Psoas muscle (tissue), 8 donors: Measurements from ENCODE around the gene OLFM2. TPM values are rescaled to one million over a fixed set of nuclear protein-coding genes. Genes with fewer than 3 reads are reported as not detected.

Experiments
- ATAC-seq, 4 donors: fragments of 200-7000 bp; cut with Tn5 transposase; one replicate each; pipeline ENCODE4 v1.9.1; 2020; ENCODE audit warnings: moderate library complexity in 3 of 4, mild to moderate bottlenecking in 2 of 4
- DNase-seq, 2 donors: peaks; one replicate each; pipeline ENCODE4 v3.0.0-alpha.2; 2020
- H3K27ac ChIP-seq: fragments of 200-600 bp; one replicate; pipeline ENCODE4 v1.8.0; 2022
- H3K27me3 ChIP-seq, 3 donors: fragments of 200-600 bp in 1 of 3; one replicate each; pipeline versions ENCODE4 v1.6.1 to v1.8.0; 2013 to 2022; ENCODE audit warnings: low read length in 2 of 3, mild to moderate bottlenecking in 2 of 3, moderate library complexity in 1 of 3; ENCODE audit not compliant: insufficient read depth in 3 of 3
- H3K36me3 ChIP-seq, 2 donors: fragments of 200-600 bp in 1 of 2; one replicate each; pipeline versions ENCODE4 v1.6.1 to v1.8.0; 2013 to 2022; ENCODE audit warnings: low read depth in 1 of 2, mild to moderate bottlenecking in 1 of 2, moderate library complexity in 1 of 2; ENCODE audit not compliant: insufficient read depth in 1 of 2
- H3K4me1 ChIP-seq: fragments of 200-600 bp; one replicate; pipeline ENCODE4 v1.8.0; 2022
- H3K4me3 ChIP-seq: fragments of 200-600 bp; one replicate; pipeline ENCODE4 v1.8.0; 2022; ENCODE audit warnings: mild to moderate bottlenecking
- H3K9me3 ChIP-seq: fragments of 200-600 bp; one replicate; pipeline ENCODE4 v1.8.0; 2022
- CTCF ChIP-seq: fragments of 200-600 bp; IDR thresholded peaks from one replicate; pipeline ENCODE4 v1.8.0; 2022; ENCODE audit warnings: antibody characterized with exemption
- WGBS, 3 donors: extraction: QIAGEN DNeasy Blood & Tissue Kit; methylation state at CpG; one replicate each; pipeline versions ENCODE4 v1.1.6 to v1.1.7; 2013; 5-methylcytosine and 5-hydroxymethylcytosine counted together
- intact Hi-C, 2 donors: fragments of 100-400 bp; cut with DNase I; formaldehyde crosslinking; loops; one replicate each; pipeline versions ENCODE4 v1.11.0 to v1.14.2; 2022
- polyA plus RNA-seq, 3 donors: library from polyadenylated mRNA; stranded (reverse); fragments of 200-250 nt; gene quantifications; one replicate each; pipeline ENCODE4 v1.2.3, GENCODE V29; 2013
- total RNA-seq, 4 donors: library from RNA; stranded (reverse); fragmentation: NEBNext Ultra II Directional in 2 of 4; extraction: Animal tissue kit (Norgen Biotek cat#: 25700) in 2 of 4; gene quantifications; one replicate each; pipeline versions ENCODE4 v1.2.1 to v1.2.4, GENCODE V29; 2021 to 2023
- donor health status: healthy with polysubstance abuse.
- donor health status: DM: no; HTN: no; CAD: no; lungs with moderate emphysema.
- donor health status: Bipolar disorder and iron deficiency.
- donor health status: healthy.
- donor health status: DM: yes; HTN: yes; CAD: no.
- donor health status: DM: no; HTN: no; CAD: no.
- donor health status: DM: no; HTN: no; CAD: no.
- donor health status: DM: yes; HTN: yes; CAD: no.

The OLFM2 gene
- total and polyA plus RNA-seq, 7 donors, result 0.48 to 5.1 (median 1.0) TPM

DNA sequence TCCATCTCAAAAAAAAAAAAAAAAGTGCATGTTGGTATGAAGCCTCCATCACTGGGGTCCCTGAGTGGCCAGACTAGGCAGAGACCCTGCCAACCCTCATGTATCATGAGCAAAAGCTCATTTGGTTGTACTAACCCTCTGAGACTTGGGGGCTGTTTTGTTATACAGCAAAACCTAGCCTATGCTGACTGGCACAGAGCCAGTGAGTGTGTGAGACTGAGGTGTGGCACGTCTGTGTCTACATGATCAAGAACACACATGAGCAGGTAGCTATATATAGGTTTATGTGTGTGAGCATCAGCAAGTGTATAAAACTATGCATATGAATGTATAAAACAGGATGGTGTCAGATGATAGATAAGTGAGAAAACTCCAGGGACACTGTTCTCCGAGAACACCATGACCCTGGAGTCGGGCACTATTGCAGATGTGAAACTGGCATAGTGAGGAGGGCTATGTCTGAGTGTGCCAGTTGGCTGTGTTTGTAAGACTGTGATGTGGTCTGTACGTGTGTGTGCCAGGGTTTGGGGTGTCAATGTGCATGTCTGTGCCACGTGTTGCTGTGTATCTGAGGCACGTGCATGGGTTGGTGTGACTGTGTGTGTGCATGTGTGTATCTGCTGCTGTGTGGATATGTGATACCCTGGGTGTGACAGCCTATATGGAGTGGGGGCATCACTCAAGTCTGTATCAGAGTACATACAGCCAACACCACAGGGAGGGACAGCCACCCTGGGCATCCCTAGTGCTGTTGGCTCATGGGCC is 44.5 kb downstream of the OLFM2 start:
- H3K36me3 ChIP-seq, result no peaks in the 10 kb centered on the region
- 28 to 34% (median 31%) methylated on average over 6 of the region's 6 CpGs for WGBS, 3 donors
- H3K27ac ChIP-seq, result no peak overlapping the region
- H3K27me3 ChIP-seq, result no peaks in the 10 kb centered on the region
- intact Hi-C loops, result no loop called here
- ATAC-seq, result no peak
- H3K4me3 ChIP-seq, result no peak overlapping the region
- no peaks in the 10 kb centered on the region for H3K4me1 ChIP-seq
- DNase-seq, result no peak
- H3K9me3 ChIP-seq, result no peaks in the 10 kb centered on the region
- no peak for TF ChIP-seq CTCF

DNA sequence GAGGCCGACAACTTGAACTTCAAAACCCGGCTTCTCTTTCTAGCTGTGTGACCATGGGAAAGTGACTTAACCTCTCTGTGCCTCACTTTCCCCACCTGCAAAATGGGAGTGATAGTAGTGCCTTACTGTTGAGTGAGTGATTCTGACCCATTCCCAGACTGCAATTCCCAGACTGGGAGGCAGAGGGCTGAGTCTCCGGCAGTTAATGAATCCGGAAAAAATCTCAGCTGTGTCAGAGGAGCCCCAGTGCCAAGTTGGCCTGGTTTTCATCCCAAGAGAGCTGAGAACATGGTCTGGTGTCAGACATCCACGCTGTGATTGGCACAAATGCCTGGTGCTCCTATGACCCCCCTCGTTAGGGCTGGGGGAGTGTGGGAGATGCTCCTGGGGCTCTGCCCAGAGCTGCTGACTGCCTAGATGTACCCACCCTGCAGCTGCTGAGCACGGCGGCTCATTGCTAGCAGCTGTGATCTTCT is 51.2 kb downstream of the OLFM2 start:
- Histone ChIP-seq H3K4me3 (no peak overlapping the region), H3K27me3 (no peaks in the 10 kb centered on the region), H3K9me3 (no peaks in the 10 kb centered on the region), H3K36me3 (no peaks in the 10 kb centered on the region), H3K27ac (no peak overlapping the region), H3K4me1 (no peaks in the 10 kb centered on the region)
- intact Hi-C loops, result no loop called here
- peak; percentile 21 for TF ChIP-seq CTCF
- ATAC-seq, result peak in 3 of 4 donors; percentile 57 to 75 (median 63)
- 17 to 20% (median 18%) methylated on average over 8 of the region's 8 CpGs for WGBS, 3 donors
- DNase-seq, result peak; percentile 44 to 73

GRCh38 chr19:9883764-9884163 is 52.6 kb downstream of the OLFM2 start:
- DNase-seq (no peak), ATAC-seq (no peak)
- intact Hi-C loops, result no loop called here
- no peak for TF ChIP-seq CTCF
- Histone ChIP-seq H3K4me3 (no peak overlapping the region), H3K9me3 (no peaks in the 10 kb centered on the region), H3K36me3 (no peaks in the 10 kb centered on the region), H3K27ac (no peak overlapping the region), H3K27me3 (no peaks in the 10 kb centered on the region), H3K4me1 (no peaks in the 10 kb centered on the region)
- WGBS, 3 donors, result 33 to 44% (median 38%) methylated on average over 12 of the region's 12 CpGs

DNA sequence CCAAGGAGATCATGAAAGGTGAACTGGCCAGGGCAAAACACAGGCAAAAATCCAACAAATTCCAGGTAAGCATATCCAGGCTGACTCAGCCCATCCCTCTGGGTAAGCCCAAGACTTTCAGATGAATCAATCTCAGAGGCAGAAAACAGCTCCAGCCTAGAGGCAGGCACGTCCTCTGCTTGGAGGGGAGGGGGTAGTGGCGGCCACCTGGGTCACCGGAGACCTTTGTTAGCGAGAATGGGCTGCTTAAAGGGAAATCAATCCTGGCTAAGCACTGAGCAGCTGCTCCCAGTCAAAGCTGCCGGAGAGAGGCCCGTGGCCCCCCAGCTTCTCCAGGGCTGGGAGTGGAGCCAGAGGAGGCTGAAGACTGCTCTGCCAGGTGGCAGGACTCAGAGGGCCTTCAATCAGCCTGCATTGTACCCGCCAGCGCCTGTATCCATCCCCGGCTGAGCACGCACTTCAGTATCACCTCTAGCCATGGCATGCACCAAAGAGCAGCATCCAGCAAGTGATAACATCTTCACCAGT is 53.0 kb downstream of the OLFM2 start:
- ATAC-seq, result no peak
- WGBS, 3 donors, result 14 to 24% (median 14%) methylated on average over 10 of the region's 10 CpGs
- DNase-seq, result no peak
- Histone ChIP-seq H3K36me3 (no peaks in the 10 kb centered on the region), H3K4me1 (no peaks in the 10 kb centered on the region), H3K9me3 (no peaks in the 10 kb centered on the region), H3K27me3 (no peaks in the 10 kb centered on the region), H3K27ac (no peak overlapping the region), H3K4me3 (no peak overlapping the region)
- TF ChIP-seq CTCF, result no peak
- intact Hi-C loops, result no loop called here
